ENCODE data around the gene CCDC3.
"Not testable (repeated sequence)": the region's sequence is repeated elsewhere in the genome, so short reads cannot be mapped to it uniquely, and the experiment has no call there.

CCDC3 gene

DNA sequence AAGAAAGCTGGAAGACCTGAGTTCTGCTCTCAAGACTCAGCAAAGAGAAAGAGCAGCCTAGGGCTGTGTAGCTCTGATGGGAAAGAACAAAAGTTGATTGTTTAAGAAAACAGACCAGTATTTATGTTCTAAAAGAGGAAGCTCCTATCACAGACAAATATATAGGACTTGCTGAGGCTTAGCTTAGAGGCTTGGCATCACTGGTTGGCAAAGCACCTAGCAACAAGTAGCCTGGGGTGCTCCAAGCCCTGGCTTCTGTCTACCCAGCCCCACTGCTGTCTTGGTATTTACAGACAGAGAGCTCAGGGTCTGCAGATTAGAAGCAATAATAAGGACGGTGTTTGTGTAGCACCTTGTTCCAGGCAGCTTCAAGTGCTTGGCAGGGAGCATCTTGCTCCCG, 36.9 kb upstream of the CCDC3 start:
- H3K27me3 ChIP-seq, result no peaks in the 10 kb centered on the region
- H3K4me1 ChIP-seq, result no peaks in the 10 kb centered on the region
- H3K9me3 ChIP-seq (replicated peaks in 1 of 11), result peaks cover 0 to 5% (median 4%) of the 10 kb centered on the region in 11 experiments; a peak in 10 of 22 replicates
- no peak overlapping the region for H3K27ac ChIP-seq
- TF ChIP-seq Cebpa-rat (IDR thresholded peaks at IDR 0.05), result no peak
- no peaks in the 10 kb centered on the region for H3K36me3 ChIP-seq
- no peaks in the 10 kb centered on the region for H4K20me1 ChIP-seq
- H3K4me2 ChIP-seq, result no peak overlapping the region
- no peak overlapping the region for H3K9ac ChIP-seq
- H3K4me3 ChIP-seq, result no peak overlapping the region

GRCh38 chr10:13037832-13038231, 36.3 kb upstream of the CCDC3 start:
- Histone ChIP-seq H3K36me3 (no peaks in the 10 kb centered on the region), H3K4me1 (no peaks in the 10 kb centered on the region), H4K20me1 (no peaks in the 10 kb centered on the region), H3K27ac (no peak overlapping the region), H3K4me3 (no peak overlapping the region), H3K9ac (no peak overlapping the region), H3K4me2 (no peak overlapping the region), H3K9me3 (replicated peaks in 1 of 11) (no peaks in the 10 kb centered on the region), H3K27me3 (no peaks in the 10 kb centered on the region)
- TF ChIP-seq Cebpa-rat (IDR thresholded peaks at IDR 0.05), result no peak

- H3K27me3 ChIP-seq, result no peaks in the 10 kb centered on the region
- no peaks in the 10 kb centered on the region for H3K36me3 ChIP-seq
- no peaks in the 10 kb centered on the region for H3K9me3 ChIP-seq (replicated peaks in 1 of 11)
- H3K4me3 ChIP-seq, result no peak overlapping the region
- H3K27ac ChIP-seq, result no peak overlapping the region
- no peak overlapping the region for H3K4me2 ChIP-seq
- H3K4me1 ChIP-seq, result no peaks in the 10 kb centered on the region
- H4K20me1 ChIP-seq, result no peaks in the 10 kb centered on the region
- H3K9ac ChIP-seq, result no peak overlapping the region
- TF ChIP-seq Cebpa-rat (IDR thresholded peaks at IDR 0.05), result no peak
Measured at GRCh38 chr10:13036841-13037240, 35.3 kb upstream of the CCDC3 start.

DNA sequence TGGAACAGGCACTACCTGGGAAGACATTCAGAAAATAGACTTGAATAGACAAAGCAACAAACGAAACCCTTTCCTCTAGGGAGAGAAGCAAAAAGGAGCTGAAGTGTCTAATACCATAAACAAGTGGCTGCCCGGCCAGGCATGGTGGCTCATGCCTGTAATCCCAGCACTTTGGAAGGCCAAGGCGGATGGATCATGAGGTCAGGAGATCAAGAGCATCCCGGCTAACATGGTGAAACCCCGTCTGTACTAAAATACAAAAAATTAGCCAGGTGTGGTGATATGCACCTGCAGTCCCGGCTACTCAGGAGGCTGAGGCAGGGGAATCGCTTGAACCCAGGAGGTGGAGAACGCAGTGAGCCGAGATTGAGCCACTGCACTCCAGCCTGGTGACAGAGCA, 34.2 kb upstream of the CCDC3 start:
- H3K4me2 ChIP-seq; H3K27me3 ChIP-seq; H3K9me3 ChIP-seq (replicated peaks in 1 of 11); H3K4me3 ChIP-seq; H3K36me3 ChIP-seq; H3K27ac ChIP-seq; H4K20me1 ChIP-seq; H3K4me1 ChIP-seq; H3K9ac ChIP-seq: not testable (repeated sequence)

DNA sequence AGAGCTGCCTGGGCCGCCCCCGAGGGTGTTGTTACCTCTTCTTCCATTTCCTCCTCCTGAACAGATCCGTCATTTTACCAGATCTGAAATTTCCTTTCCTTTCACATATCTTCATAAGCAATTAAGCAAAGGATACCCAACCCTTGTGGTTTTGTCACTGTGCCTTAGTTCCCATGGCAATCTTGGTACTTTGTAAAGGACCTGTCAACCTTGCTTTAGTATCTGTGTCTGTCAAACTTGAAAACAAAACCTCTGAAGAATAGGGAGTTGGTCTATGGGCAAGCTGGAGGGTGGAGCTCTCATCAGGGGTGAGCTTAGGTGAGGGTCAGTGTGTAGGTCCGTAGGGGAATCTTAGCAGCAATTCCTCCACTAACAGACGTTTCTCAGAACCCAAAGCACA, 25.4 kb upstream of the CCDC3 start:
- no peaks in the 10 kb centered on the region for H3K27me3 ChIP-seq
- H3K9me3 ChIP-seq (replicated peaks in 1 of 11), result peaks cover 26 to 44% (median 31%) of the 10 kb centered on the region in 11 experiments

DNA sequence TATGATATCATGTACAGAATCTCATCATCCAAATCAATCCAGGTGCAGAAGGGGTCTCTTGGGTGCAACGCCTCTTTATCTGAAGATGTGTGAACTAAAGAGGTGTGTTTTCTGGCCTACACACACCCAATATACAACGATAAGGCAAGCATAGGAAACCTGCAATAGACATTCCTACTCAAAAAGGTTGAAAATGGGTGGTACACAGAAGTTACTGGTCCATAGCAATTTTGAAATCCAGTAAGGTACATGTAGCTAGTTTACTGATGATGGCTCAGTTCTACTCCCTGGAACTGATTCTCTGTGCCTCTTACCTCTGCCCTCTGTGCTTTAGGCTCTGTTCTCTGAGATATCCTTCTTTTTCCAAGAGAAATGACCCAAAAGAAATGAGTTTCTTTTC, 22.2 kb upstream of the CCDC3 start:
- TF ChIP-seq Cebpa-rat (IDR thresholded peaks at IDR 0.05), result no peak
- no peaks in the 10 kb centered on the region for H3K4me1 ChIP-seq

More for the DNA sequence above, 25.4 kb upstream of the CCDC3 start:
- Histone ChIP-seq H3K4me3 (no peak overlapping the region), H3K36me3 (peaks cover 0 to 4% (median 0%) of the 10 kb centered on the region in 11 experiments; a peak in 1 of 22 replicates), H3K4me2 (no peak overlapping the region), H3K4me1 (no peaks in the 10 kb centered on the region), H4K20me1 (no peaks in the 10 kb centered on the region), H3K9ac (no peak overlapping the region), H3K27ac (no peak overlapping the region)
- TF ChIP-seq Cebpa-rat (IDR thresholded peaks at IDR 0.05), result no peak

GRCh38 chr10:13019280-13019679, 17.8 kb upstream of the CCDC3 start:
- H3K4me2 ChIP-seq, result no peak overlapping the region
- TF ChIP-seq Cebpa-rat (IDR thresholded peaks at IDR 0.05), result no peak
- no peak overlapping the region for H3K27ac ChIP-seq
- no peak overlapping the region for H3K9ac ChIP-seq
- H3K36me3 ChIP-seq, result peaks cover 0 to under 1% (median 0%) of the 10 kb centered on the region in 11 experiments; a peak in 1 of 22 replicates
- no peak overlapping the region for H3K4me3 ChIP-seq
- H3K9me3 ChIP-seq (replicated peaks in 1 of 11), result peaks cover 14 to 24% (median 21%) of the 10 kb centered on the region in 11 experiments
- H3K27me3 ChIP-seq, result no peaks in the 10 kb centered on the region
- no peaks in the 10 kb centered on the region for H4K20me1 ChIP-seq
- H3K4me1 ChIP-seq, result no peaks in the 10 kb centered on the region

More for the DNA sequence above, 22.2 kb upstream of the CCDC3 start:
- Histone ChIP-seq H4K20me1 (no peaks in the 10 kb centered on the region), H3K9ac (no peak overlapping the region), H3K4me3 (no peak overlapping the region), H3K9me3 (replicated peaks in 1 of 11) (peaks cover 26 to 41% (median 32%) of the 10 kb centered on the region in 11 experiments), H3K36me3 (peaks cover 0 to 4% (median 0%) of the 10 kb centered on the region in 11 experiments; a peak in 1 of 22 replicates), H3K4me2 (no peak overlapping the region), H3K27me3 (no peaks in the 10 kb centered on the region), H3K27ac (no peak overlapping the region)

- no peak overlapping the region for H3K4me2 ChIP-seq
Measured at GRCh38 chr10:13018171-13018570, 16.7 kb upstream of the CCDC3 start.

GRCh38 chr10:13016886-13017285, 15.4 kb upstream of the CCDC3 start:
- Histone ChIP-seq H3K4me3 (no peak overlapping the region), H3K27me3 (no peaks in the 10 kb centered on the region), H4K20me1 (no peaks in the 10 kb centered on the region), H3K4me2 (no peak overlapping the region), H3K36me3 (no peaks in the 10 kb centered on the region), H3K27ac (no peak overlapping the region), H3K9me3 (replicated peaks in 1 of 11) (peaks cover 0 to 15% (median 6%) of the 10 kb centered on the region in 11 experiments; a peak in 9 of 22 replicates), H3K9ac (no peak overlapping the region), H3K4me1 (no peaks in the 10 kb centered on the region)
- TF ChIP-seq Cebpa-rat (IDR thresholded peaks at IDR 0.05), result no peak

More at GRCh38 chr10:13018171-13018570, 16.7 kb upstream of the CCDC3 start:
- H3K4me1 ChIP-seq, result no peaks in the 10 kb centered on the region
- no peak overlapping the region for H3K4me3 ChIP-seq
- no peaks in the 10 kb centered on the region for H4K20me1 ChIP-seq
- H3K36me3 ChIP-seq, result no peaks in the 10 kb centered on the region
- no peak overlapping the region for H3K27ac ChIP-seq
- no peak for TF ChIP-seq Cebpa-rat (IDR thresholded peaks at IDR 0.05)
- H3K27me3 ChIP-seq, result no peaks in the 10 kb centered on the region
- peaks cover 3 to 16% (median 12%) of the 10 kb centered on the region in 11 experiments for H3K9me3 ChIP-seq (replicated peaks in 1 of 11)
- H3K9ac ChIP-seq, result no peak overlapping the region

- no peak overlapping the region for H3K4me2 ChIP-seq
- H3K27ac ChIP-seq, result no peak overlapping the region
- no peaks in the 10 kb centered on the region for H3K36me3 ChIP-seq
- no peaks in the 10 kb centered on the region for H4K20me1 ChIP-seq
- TF ChIP-seq Cebpa-rat (IDR thresholded peaks at IDR 0.05), result no peak
- H3K9me3 ChIP-seq (replicated peaks in 1 of 11), result peaks cover 0 to 18% (median 6%) of the 10 kb centered on the region in 11 experiments; a peak in 8 of 22 replicates
- H3K27me3 ChIP-seq, result no peaks in the 10 kb centered on the region
- no peak overlapping the region for H3K4me3 ChIP-seq
- H3K4me1 ChIP-seq, result no peaks in the 10 kb centered on the region
- no peak overlapping the region for H3K9ac ChIP-seq
Measured at GRCh38 chr10:13016426-13016825, 14.9 kb upstream of the CCDC3 start.
